OCI-LY7 (cell line): Measurements from ENCODE around the gene TAGLN2. TPM values are rescaled to one million over a fixed set of nuclear protein-coding genes. Genes with fewer than 3 reads are reported as not detected.

Source experiments
- BruUV-seq: library from RNA; stranded (reverse); fragments of 400-500 nt; replicated peaks from 2 replicates; lab custom pipeline; 2021; lab: Mats Ljungman, UMichigan
- CTCF ChIA-PET: fragments of 300-600 bp; sonication (Branson Sonifier 250); formaldehyde crosslinking; loops from one replicate; lab custom pipeline; 2022; ENCODE audit warnings: antibody characterized with exemption; ENCODE audit not compliant: unreplicated experiment; lab: Charles Lee
- POLR2A ChIA-PET: fragments of 300-600 bp; sonication (Branson Sonifier 250); formaldehyde crosslinking; loops from one replicate; lab custom pipeline; 2022; ENCODE audit warnings: antibody characterized with exemption; lab: Charles Lee
- DNase-seq: peaks from one replicate; pipeline ENCODE4 v3.0.0-alpha.2; 2015; ENCODE audit warnings: low spot score
- H2AFZ ChIP-seq: fragments of 200-600 bp; sonication (generic), shearing (Covaris generic); 2 replicates; pipeline ENCODE4 v1.6.1; 2014; ENCODE audit warnings: mild to moderate bottlenecking, antibody characterized with exemption, low read length, moderate library complexity
- H3K27ac ChIP-seq: fragments of 200-600 bp; sonication (generic); 2 replicates; pipeline ENCODE4 v1.5.1; 2014; ENCODE audit warnings: mixed run types, low read depth, mild to moderate bottlenecking, moderate library complexity, low read length, inconsistent platforms; ENCODE audit not compliant: poor library complexity, severe bottlenecking
- H3K36me3 ChIP-seq: fragments of 200-600 bp; sonication (generic); 2 replicates; pipeline ENCODE4 v1.6.1; 2014; ENCODE audit warnings: mild to moderate bottlenecking, antibody characterized with exemption, low read length, moderate library complexity, mixed read lengths; ENCODE audit not compliant: insufficient read depth
- H3K4me1 ChIP-seq: fragments of 200-600 bp; sonication (generic); 2 replicates; pipeline ENCODE4 v1.5.1; 2014; ENCODE audit warnings: mild to moderate bottlenecking, low read length; ENCODE audit not compliant: insufficient read depth, poor library complexity, severe bottlenecking
- H3K4me2 ChIP-seq: fragments of 200-600 bp; sonication (generic); 2 replicates; pipeline ENCODE4 v1.6.1; 2014; ENCODE audit warnings: mild to moderate bottlenecking, low read length
- H3K4me3 ChIP-seq: fragments of 200-600 bp; sonication (generic); 2 replicates; pipeline ENCODE4 v1.5.1; 2014; ENCODE audit warnings: mild to moderate bottlenecking, low read depth, low read length; ENCODE audit not compliant: poor library complexity, severe bottlenecking
- H3K79me2 ChIP-seq: fragments of 200-600 bp; sonication (generic); 2 replicates; pipeline ENCODE4 v1.6.1; 2016; ENCODE audit warnings: low read depth, mild to moderate bottlenecking, low read length, moderate library complexity, mixed read lengths; ENCODE audit not compliant: insufficient read depth
- H3K9me2 ChIP-seq: fragments of 200-600 bp; sonication (generic); 2 replicates; pipeline ENCODE4 v1.6.1; 2016; ENCODE audit warnings: mild to moderate bottlenecking, low read length, mixed read lengths; ENCODE audit not compliant: insufficient read depth
- H3K9me3 ChIP-seq: fragments of 200-600 bp; sonication (generic); 2 replicates; pipeline ENCODE4 v1.6.1; 2014; ENCODE audit warnings: mild to moderate bottlenecking, mixed run types, low read length, mixed read lengths
- H4K20me1 ChIP-seq: fragments of 200-600 bp; sonication (generic); 2 replicates; pipeline ENCODE4 v1.6.1; 2014; ENCODE audit warnings: mild to moderate bottlenecking, antibody characterized with exemption, low read length, moderate library complexity, mixed read lengths; ENCODE audit not compliant: insufficient read depth
- EZH2phosphoT487 ChIP-seq: fragments of 200-600 bp; sonication (generic); IDR thresholded peaks from 2 replicates; pipeline ENCODE4 v1.6.1; 2018; ENCODE audit warnings: low read depth, borderline replicate concordance, mild to moderate bottlenecking, mixed run types, antibody characterized with exemption, low read length, moderate library complexity, mixed read lengths
- intact Hi-C: fragments of 100-400 bp; cut with micrococcal nuclease; formaldehyde crosslinking; loops from one replicate; pipeline ENCODE4 v1.10.0; 2022; ENCODE audit not compliant: unreplicated experiment
- total RNA-seq, 2 experiments: library from RNA; depleted of rRNA in 1 of 2; stranded (reverse); fragments of >200 nt in 1 of 2; shearing (Covaris generic) in 1 of 2; gene quantifications; 2 replicates each; pipeline ENCODE4 v1.2.3, GENCODE V29; 2014 to 2022
- TF ChIP-seq, protein P1 (sequence below): fragments of 200-600 bp; sonication (generic); conservative IDR thresholded peaks from 2 replicates; pipeline ENCODE4 v1.5.1; 2014; ENCODE audit warnings: mild to moderate bottlenecking, antibody characterized with exemption, low read length, moderate library complexity, mixed read lengths

The TAGLN2 gene
- total RNA-seq, 2 experiments from 2014 or later, result 193 to 215 TPM

DNA sequence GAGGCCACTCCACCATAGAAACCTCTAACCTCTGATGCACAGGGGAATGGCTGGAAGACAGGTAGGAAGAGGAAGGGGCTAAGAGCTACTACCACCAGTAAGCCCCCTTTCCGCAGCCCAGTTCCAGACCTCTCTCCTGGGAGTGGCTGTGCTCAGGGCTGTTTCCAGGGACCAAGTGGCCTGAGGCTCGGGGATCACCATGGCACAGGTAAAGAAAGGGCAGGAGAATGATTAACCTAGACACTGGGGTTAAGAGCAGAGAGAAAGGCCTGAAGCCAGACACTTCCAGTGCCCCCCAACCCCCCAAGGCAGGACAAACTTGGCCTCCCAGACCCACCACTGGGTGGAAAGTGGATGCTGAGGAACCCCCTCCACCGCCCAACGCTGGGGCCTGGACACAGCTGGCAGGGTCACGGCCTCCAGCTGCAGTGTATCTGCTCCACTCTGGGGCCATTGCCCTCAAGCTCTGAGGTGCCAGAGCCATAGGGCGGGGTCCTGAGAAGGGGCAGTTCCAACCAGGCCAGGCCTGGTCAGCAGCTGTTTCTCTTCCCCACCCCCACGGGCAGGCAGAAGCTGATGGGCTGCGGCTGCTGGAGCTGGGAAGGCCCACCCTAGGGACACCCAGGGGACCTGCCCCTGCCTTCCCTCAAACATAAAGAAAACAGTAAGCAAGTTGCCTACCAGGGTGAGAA lies 2.6 kb downstream of the TAGLN2 start:
- Histone ChIP-seq H2AFZ (no peak overlapping the region), H4K20me1 (no peaks in the 10 kb centered on the region), H3K27ac (peak overlapping the region; percentile 80), H3K9me3 (no peaks in the 10 kb centered on the region), H3K4me2 (peak overlapping the region; percentile 90), H3K9me2 (no peaks in the 10 kb centered on the region), H3K4me3 (peak overlapping the region; percentile 94), H3K79me2 (peaks cover 47% of the 10 kb centered on the region; the same call in 1 of the 2 replicates), H3K4me1 (peaks cover 43% of the 10 kb centered on the region), H3K36me3 (peaks cover 34% of the 10 kb centered on the region)
- intact Hi-C loops, result no loop called here
- TF ChIP-seq, protein P1, sequence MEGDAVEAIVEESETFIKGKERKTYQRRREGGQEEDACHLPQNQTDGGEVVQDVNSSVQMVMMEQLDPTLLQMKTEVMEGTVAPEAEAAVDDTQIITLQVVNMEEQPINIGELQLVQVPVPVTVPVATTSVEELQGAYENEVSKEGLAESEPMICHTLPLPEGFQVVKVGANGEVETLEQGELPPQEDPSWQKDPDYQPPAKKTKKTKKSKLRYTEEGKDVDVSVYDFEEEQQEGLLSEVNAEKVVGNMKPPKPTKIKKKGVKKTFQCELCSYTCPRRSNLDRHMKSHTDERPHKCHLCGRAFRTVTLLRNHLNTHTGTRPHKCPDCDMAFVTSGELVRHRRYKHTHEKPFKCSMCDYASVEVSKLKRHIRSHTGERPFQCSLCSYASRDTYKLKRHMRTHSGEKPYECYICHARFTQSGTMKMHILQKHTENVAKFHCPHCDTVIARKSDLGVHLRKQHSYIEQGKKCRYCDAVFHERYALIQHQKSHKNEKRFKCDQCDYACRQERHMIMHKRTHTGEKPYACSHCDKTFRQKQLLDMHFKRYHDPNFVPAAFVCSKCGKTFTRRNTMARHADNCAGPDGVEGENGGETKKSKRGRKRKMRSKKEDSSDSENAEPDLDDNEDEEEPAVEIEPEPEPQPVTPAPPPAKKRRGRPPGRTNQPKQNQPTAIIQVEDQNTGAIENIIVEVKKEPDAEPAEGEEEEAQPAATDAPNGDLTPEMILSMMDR, result no peak
- no peak for TF ChIP-seq EZH2phosphoT487
- DNase-seq, result peak; percentile 14
- ChIA-PET CTCF (interaction anchor here (0.6 kb wide), 1 partner anchor 57 kb away, joined by 3 read pairs; no protein-coding TSS in a partner anchor), POLR2A (interaction anchor here (0.8 to 1.2 kb wide), 3 partner anchors 11 to 109 kb away, joined by 3 read pairs; partner anchors contain the start of gene PIGM)
- no TSS peak for BruUV-seq

DNA sequence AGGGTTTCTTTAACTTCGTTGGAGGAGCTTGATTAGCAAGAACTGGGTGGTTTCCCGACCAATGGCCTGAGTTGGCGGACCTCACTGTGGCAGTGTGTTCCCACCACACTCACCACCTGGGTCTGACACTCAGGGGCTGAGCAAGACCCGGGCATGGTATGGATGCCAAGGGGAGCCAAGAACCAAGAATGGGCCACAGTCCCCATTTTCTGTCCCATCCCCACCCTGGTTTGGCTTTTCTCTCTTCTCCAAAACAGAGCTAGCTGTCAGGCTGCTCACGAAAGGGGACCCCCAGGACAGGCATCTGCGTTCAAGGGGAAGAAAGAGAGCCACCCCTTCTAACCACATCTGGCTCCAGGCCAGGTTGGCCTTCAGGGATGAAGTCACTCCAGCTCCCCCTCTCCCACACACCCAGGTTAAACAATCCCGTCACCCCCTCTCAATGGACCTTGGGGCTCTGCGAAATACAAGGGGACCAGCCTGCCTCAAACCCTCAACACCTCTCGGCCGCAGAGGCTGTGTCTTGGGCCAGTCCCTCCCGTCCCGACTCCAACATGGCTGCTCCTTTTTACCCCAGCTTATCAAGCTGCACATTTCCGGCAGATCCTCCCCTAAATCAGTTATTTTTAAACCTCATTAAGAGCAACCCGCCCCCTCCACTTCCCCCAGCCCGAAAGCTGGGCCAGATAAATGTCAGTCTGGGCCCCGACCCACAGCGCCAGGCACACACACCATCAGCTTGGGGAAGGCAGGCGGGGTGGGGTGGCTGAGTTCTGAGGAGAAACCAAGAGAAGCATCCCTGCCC lies 3.4 kb downstream of the TAGLN2 start:
- Histone ChIP-seq H4K20me1 (no peaks in the 10 kb centered on the region), H3K9me2 (no peaks in the 10 kb centered on the region), H3K27ac (peak overlapping the region; percentile 80), H2AFZ (no peak overlapping the region), H3K4me1 (peaks cover 43% of the 10 kb centered on the region), H3K4me2 (peak overlapping the region; percentile 90), H3K4me3 (peak overlapping the region; percentile 94), H3K79me2 (peaks cover 47% of the 10 kb centered on the region; the same call in 1 of the 2 replicates), H3K9me3 (no peaks in the 10 kb centered on the region), H3K36me3 (peaks cover 39% of the 10 kb centered on the region)
- intact Hi-C loops, result no loop called here
- TF ChIP-seq, protein P1, result no peak
- no peak for TF ChIP-seq EZH2phosphoT487
- POLR2A ChIA-PET, result interaction anchor here (0.8 to 1.1 kb wide), 3 partner anchors 10 to 33 kb away, joined by 3 read pairs; no protein-coding TSS in a partner anchor
- CTCF ChIA-PET, result interaction anchor here (0.6 kb wide), 2 partner anchors 58 to 458 kb away, joined by 3 read pairs; no protein-coding TSS in a partner anchor
- BruUV-seq, result no TSS peak
- no peak for DNase-seq
